Measurements from ENCODE around the gene ZNF532.
"Not testable (repeated sequence)": the region's sequence is repeated elsewhere in the genome, so short reads cannot be mapped to it uniquely, and the experiment has no call there.

ZNF532 gene

DNA sequence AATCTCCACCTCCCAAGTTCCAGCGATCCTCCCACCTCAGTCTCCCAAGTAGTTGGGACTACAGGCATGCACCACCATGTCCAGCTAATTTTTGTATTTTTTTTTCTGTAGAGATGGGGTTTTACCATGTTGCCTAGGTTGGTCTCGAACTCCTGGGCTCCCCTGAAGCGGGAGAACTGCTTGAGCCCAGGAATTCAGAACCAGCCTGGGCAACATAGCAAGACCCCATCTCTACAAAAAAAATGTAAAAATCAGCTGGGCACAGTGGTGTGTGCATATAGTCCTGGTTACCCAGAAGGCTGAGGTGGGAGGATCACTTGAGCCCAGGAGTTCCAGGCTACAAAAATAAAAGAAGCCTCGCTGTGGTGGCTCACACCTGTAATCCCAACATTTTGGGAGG lies 12.0 kb upstream of the ZNF532 start:
- Histone ChIP-seq H3K27me3 (peaks cover 22% of the 10 kb centered on the region), H3K4me3 (ENCODE audit: low read depth in 1 of 2, low read length in 1 of 2) (no peak overlapping the region), H3K36me3 (no peaks in the 10 kb centered on the region), H3K27ac (no peak overlapping the region), H3K9me3 (no peaks in the 10 kb centered on the region), H3K4me1 (ENCODE audit: control insufficient read depth in 1 of 2, insufficient read depth in 1 of 2, low read depth in 1 of 2, low read length in 1 of 2) (no peaks in the 10 kb centered on the region)
- TF ChIP-seq, protein P1, sequence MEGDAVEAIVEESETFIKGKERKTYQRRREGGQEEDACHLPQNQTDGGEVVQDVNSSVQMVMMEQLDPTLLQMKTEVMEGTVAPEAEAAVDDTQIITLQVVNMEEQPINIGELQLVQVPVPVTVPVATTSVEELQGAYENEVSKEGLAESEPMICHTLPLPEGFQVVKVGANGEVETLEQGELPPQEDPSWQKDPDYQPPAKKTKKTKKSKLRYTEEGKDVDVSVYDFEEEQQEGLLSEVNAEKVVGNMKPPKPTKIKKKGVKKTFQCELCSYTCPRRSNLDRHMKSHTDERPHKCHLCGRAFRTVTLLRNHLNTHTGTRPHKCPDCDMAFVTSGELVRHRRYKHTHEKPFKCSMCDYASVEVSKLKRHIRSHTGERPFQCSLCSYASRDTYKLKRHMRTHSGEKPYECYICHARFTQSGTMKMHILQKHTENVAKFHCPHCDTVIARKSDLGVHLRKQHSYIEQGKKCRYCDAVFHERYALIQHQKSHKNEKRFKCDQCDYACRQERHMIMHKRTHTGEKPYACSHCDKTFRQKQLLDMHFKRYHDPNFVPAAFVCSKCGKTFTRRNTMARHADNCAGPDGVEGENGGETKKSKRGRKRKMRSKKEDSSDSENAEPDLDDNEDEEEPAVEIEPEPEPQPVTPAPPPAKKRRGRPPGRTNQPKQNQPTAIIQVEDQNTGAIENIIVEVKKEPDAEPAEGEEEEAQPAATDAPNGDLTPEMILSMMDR (IDR thresholded peaks at IDR 0.05), result no peak

DNA sequence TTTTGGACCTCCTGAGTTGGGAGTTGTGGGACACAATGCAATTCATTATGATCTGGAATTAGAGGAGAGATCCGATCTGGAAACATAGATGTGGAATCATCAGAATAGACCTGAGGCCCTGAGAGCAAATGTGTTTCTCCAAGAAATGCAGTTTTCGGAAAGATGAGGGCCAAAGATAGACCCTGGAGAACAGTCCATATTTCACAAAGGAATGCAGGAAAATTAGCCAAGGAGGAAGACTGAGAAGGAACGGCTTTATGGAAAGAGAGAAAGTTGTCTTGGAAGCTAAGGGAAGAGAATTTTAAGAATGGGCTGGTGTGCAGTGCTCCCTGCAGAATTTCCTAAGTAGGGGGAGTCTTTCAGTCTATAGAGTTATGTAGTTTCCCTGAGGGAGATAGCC lies 11.1 kb upstream of the ZNF532 start:
- no peak overlapping the region for H3K27ac ChIP-seq
- H3K4me3 ChIP-seq (ENCODE audit: low read depth in 1 of 2, low read length in 1 of 2), result no peak overlapping the region
- H3K9me3 ChIP-seq, result no peaks in the 10 kb centered on the region
- no peaks in the 10 kb centered on the region for H3K36me3 ChIP-seq
- TF ChIP-seq, protein P1 (IDR thresholded peaks at IDR 0.05), result no peak
- peaks cover 17% of the 10 kb centered on the region for H3K27me3 ChIP-seq
- H3K4me1 ChIP-seq (ENCODE audit: control insufficient read depth in 1 of 2, insufficient read depth in 1 of 2, low read depth in 1 of 2, low read length in 1 of 2), result no peaks in the 10 kb centered on the region

DNA sequence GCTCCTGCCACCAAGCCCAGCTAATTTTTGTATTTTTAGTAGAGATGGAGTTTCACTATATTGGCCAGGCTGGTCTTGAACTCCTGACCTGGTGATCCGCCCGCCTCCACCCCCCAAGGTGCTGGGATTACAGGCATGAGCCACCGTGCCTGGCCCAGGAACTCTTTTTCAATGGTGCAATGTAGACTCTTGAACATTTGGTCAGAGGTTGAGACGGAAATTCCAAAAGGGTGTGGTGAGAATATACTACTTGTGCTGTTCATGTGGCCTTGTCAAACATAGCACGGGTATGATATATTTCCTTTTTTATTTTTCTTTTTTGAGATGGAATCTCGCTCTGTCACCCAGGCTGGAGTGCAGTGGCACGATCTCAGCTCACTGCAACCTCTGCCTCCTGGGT lies 9.2 kb upstream of the ZNF532 start:
- not testable (repeated sequence) for H3K4me3 ChIP-seq (ENCODE audit: low read depth in 1 of 2, low read length in 1 of 2); H3K36me3 ChIP-seq; H3K4me1 ChIP-seq (ENCODE audit: control insufficient read depth in 1 of 2, insufficient read depth in 1 of 2, low read depth in 1 of 2, low read length in 1 of 2); H3K9me3 ChIP-seq; H3K27ac ChIP-seq
- peaks cover 24% of the 10 kb centered on the region for H3K27me3 ChIP-seq

DNA sequence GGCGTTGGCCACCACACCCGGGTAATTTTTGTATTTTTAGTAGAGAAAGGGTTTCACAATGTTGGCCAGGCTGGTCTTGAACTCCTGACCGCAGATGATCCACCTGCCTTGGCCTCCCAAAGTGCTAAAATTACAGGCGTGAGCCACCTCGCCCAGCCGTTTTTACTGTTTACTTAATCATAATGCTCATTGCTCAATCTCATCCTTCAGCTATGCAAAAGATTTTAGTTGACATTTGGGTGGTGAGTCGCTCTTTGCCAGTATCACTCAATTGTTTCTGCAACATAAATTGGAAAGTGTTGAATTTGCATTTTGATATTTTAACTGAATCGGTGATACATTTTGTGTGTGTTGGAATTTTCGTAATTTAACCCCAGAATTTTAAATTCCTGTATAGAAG lies 7.8 kb upstream of the ZNF532 start:
- Histone ChIP-seq H3K9me3 (no peaks in the 10 kb centered on the region), H3K27me3 (peaks cover 38% of the 10 kb centered on the region), H3K4me1 (ENCODE audit: control insufficient read depth in 1 of 2, insufficient read depth in 1 of 2, low read depth in 1 of 2, low read length in 1 of 2) (no peaks in the 10 kb centered on the region), H3K36me3 (no peaks in the 10 kb centered on the region), H3K4me3 (ENCODE audit: low read depth in 1 of 2, low read length in 1 of 2) (no peak overlapping the region), H3K27ac (no peak overlapping the region)
- TF ChIP-seq, protein P1 (IDR thresholded peaks at IDR 0.05), result no peak

DNA sequence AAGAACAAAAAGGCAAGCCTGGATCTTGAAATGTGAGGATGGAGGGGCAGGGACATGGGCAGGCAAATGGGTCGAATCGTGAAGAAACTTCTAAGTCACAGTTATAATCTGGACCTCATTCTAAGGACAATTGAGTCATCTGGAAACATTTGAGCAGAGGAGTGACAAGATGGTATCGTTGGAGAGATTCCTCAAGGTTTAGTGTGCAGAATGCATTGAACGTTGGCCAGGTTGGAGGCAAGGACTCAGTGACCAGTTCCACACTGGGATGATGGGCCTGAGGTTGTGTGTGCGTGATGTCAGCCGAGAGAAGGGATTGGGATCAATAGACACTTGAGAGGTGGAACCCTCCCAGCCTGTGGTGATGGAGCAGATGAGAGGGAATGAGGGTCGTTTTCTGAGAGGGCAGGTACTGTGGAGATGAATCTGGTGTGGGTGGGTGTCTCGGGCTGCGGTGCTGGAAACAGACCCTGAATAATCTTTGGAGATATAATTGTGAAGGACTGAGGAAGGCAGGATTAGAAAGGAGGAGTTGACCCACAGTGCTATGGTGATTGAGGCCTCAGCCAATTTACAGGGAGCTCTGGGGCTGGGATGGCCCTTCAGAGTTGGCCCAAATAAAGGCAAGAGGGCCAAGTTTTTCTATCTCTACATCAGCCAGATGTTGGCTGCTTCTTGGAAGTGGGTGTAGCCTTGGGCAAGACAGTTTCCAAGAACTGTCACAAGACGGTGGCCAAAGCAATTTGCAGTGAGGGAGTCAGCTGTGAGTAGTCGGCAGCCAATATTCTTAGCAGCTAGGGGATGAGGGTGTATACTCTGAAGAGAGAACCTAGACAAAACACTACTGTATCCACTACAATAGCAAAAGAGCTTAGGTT lies 5.8 kb upstream of the ZNF532 start:
- TF ChIP-seq, protein P1 (IDR thresholded peaks at IDR 0.05), result no peak
- H3K4me1 ChIP-seq (ENCODE audit: control insufficient read depth in 1 of 2, insufficient read depth in 1 of 2, low read depth in 1 of 2, low read length in 1 of 2), result no peaks in the 10 kb centered on the region

DNA sequence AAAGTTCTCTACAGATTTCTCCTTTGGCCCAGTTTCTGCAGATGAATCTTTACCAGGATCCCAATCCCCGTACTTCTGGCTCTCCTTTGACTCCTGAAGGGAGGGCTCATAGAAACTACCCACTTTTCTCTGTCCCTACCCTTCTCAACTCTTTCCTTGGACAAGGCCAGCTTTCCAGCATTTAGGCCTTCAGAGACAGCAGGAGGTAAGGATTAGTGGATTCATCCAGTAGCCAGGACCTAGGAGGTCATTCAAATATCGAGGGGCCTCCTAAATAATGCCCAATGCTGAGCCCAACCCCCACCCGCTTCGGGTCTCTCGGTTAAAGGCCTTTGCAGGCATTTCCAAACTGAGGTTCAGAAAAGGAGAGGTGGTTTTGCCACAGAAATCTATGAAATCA lies 4.8 kb upstream of the ZNF532 start:
- H3K9me3 ChIP-seq, result no peaks in the 10 kb centered on the region
- TF ChIP-seq, protein P1 (IDR thresholded peaks at IDR 0.05), result no peak
- H3K27ac ChIP-seq, result no peak overlapping the region
- H3K27me3 ChIP-seq, result peaks cover 67% of the 10 kb centered on the region
- no peaks in the 10 kb centered on the region for H3K4me1 ChIP-seq (ENCODE audit: control insufficient read depth in 1 of 2, insufficient read depth in 1 of 2, low read depth in 1 of 2, low read length in 1 of 2)
- no peaks in the 10 kb centered on the region for H3K36me3 ChIP-seq
- H3K4me3 ChIP-seq (ENCODE audit: low read depth in 1 of 2, low read length in 1 of 2), result no peak overlapping the region

More for the DNA sequence above, 5.8 kb upstream of the ZNF532 start:
- Histone ChIP-seq H3K27ac (no peak overlapping the region), H3K27me3 (peaks cover 56% of the 10 kb centered on the region), H3K4me3 (ENCODE audit: low read depth in 1 of 2, low read length in 1 of 2) (no peak overlapping the region), H3K9me3 (no peaks in the 10 kb centered on the region), H3K36me3 (no peaks in the 10 kb centered on the region)

Data from neutrophil (primary cell).